Breast epithelium (tissue), 3 donors: ENCODE measurements around the gene ALKBH4.
"Not testable (repeated sequence)": the region's sequence is repeated elsewhere in the genome, so short reads cannot be mapped to it uniquely, and the experiment has no call there.

Source experiments
- CTCF ChIP-seq, 3 donors: fragments of 450-650 bp; IDR thresholded peaks; one replicate each; pipeline ENCODE4 v1.5.1; 2016 to 2017; ENCODE audit warnings: antibody characterized with exemption in 3 of 3, mild to moderate bottlenecking in 3 of 3, moderate library complexity in 3 of 3
- POLR2A ChIP-seq: fragments of 450-650 bp; IDR thresholded peaks from one replicate; pipeline ENCODE4 v1.6.1; 2016; ENCODE audit warnings: antibody characterized with exemption, mild to moderate bottlenecking, moderate library complexity
- POLR2AphosphoS5 ChIP-seq, 3 donors: sonication (generic); formaldehyde crosslinking; IDR thresholded peaks; one replicate each; pipeline ENCODE4 v1.6.1; 2017; ENCODE audit warnings: antibody characterized with exemption in 3 of 3

GRCh38 chr7:102454932-102455331 lies 9.7 kb downstream of the ALKBH4 start:
- not testable (repeated sequence) for TF ChIP-seq CTCF (IDR thresholded peaks at IDR 0.05); POLR2A; POLR2AphosphoS5 (IDR thresholded peaks at IDR 0.05)
